SK-N-SH treated with all-trans-retinoic acid at 6 μM for 48 hours (cell line): ENCODE measurements around the gene IGF2R.

Experiments used
- ATAC-seq: fragments of 200-7000 bp; cut with Tn5 transposase; 3 replicates; pipeline ENCODE4 v1.9.1; 2020; ENCODE audit warnings: mild to moderate bottlenecking, moderate library complexity
- ARNTL ChIP-seq: fragments of 450-650 bp; formaldehyde crosslinking; IDR thresholded peaks from 2 replicates; pipeline ENCODE4 v1.5.0; 2020; ENCODE audit warnings: low read depth, mild to moderate bottlenecking, moderate library complexity, borderline replicate concordance
- CREB5 ChIP-seq: fragments of 250-450 bp; sonication (Bioruptor Pico); IDR thresholded peaks from 2 replicates; pipeline ENCODE4 v1.5.1; 2020; ENCODE audit warnings: low read depth, mild to moderate bottlenecking, moderate library complexity
- CSDC2 ChIP-seq: fragments of 250-450 bp; sonication (Bioruptor Pico); IDR thresholded peaks from 2 replicates; pipeline ENCODE4 v1.5.0; 2020; ENCODE audit warnings: mild to moderate bottlenecking, moderate library complexity
- ESRRG ChIP-seq: fragments of 250-450 bp; sonication (Bioruptor Pico); IDR thresholded peaks from 2 replicates; pipeline ENCODE4 v1.6.1; 2021; ENCODE audit warnings: mild to moderate bottlenecking
- OSR1 ChIP-seq: fragments of 250-450 bp; sonication (Bioruptor Pico); IDR thresholded peaks from 2 replicates; pipeline ENCODE4 v1.8.0; 2022; ENCODE audit warnings: moderate library complexity, mild to moderate bottlenecking, inconsistent platforms
- POU6F1 ChIP-seq: fragments of 250-450 bp; sonication (Bioruptor Pico); IDR thresholded peaks from 2 replicates; pipeline ENCODE4 v1.8.0; 2021; ENCODE audit warnings: low read depth, mild to moderate bottlenecking, moderate library complexity, borderline replicate concordance
- PPARA ChIP-seq: fragments of 250-450 bp; sonication (Bioruptor Pico); IDR thresholded peaks from 2 replicates; pipeline ENCODE4 v1.5.0; 2020; ENCODE audit warnings: mild to moderate bottlenecking, borderline replicate concordance
- RARB ChIP-seq: fragments of 250-450 bp; sonication (Bioruptor Pico); IDR thresholded peaks from 2 replicates; pipeline ENCODE4 v1.8.0; 2021; ENCODE audit warnings: mild to moderate bottlenecking, moderate library complexity
- SNAI2 ChIP-seq: fragments of 250-450 bp; sonication (Bioruptor Pico); IDR thresholded peaks from 2 replicates; pipeline ENCODE4 v1.5.0; 2020; ENCODE audit warnings: mild to moderate bottlenecking, moderate library complexity
- TCF4 ChIP-seq: fragments of 250-450 bp; sonication (Bioruptor Pico); IDR thresholded peaks from 2 replicates; pipeline ENCODE4 v1.8.0; 2021; ENCODE audit warnings: mild to moderate bottlenecking, moderate library complexity, borderline replicate concordance
- TOX ChIP-seq: fragments of 250-450 bp; sonication (Bioruptor Pico); IDR thresholded peaks from 2 replicates; pipeline ENCODE4 v1.8.0; 2021; ENCODE audit warnings: mild to moderate bottlenecking, moderate library complexity, borderline replicate concordance
- TSHZ2 ChIP-seq: fragments of 250-450 bp; sonication (Bioruptor Pico); IDR thresholded peaks from 2 replicates; pipeline ENCODE4 v1.5.0; 2020; ENCODE audit warnings: mild to moderate bottlenecking, moderate library complexity
- ZFP30 ChIP-seq: fragments of 450-650 bp; formaldehyde crosslinking; IDR thresholded peaks from 2 replicates; pipeline ENCODE4 v1.5.0; 2022; ENCODE audit warnings: mild to moderate bottlenecking, moderate library complexity
- ZNF565 ChIP-seq: fragments of 450-650 bp; formaldehyde crosslinking; conservative IDR thresholded peaks from 2 replicates; pipeline ENCODE4 v1.5.0; 2020; ENCODE audit warnings: low read depth, mild to moderate bottlenecking, moderate library complexity
- ZNF70 ChIP-seq: fragments of 450-650 bp; formaldehyde crosslinking; IDR thresholded peaks from 2 replicates; pipeline ENCODE4 v1.5.0; 2020; ENCODE audit warnings: mild to moderate bottlenecking, moderate library complexity
- ZNF8 ChIP-seq: fragments of 450-650 bp; formaldehyde crosslinking; IDR thresholded peaks from 2 replicates; pipeline ENCODE4 v1.5.0; 2020; ENCODE audit warnings: mild to moderate bottlenecking, moderate library complexity
- TF ChIP-seq, protein P1 (sequence below): fragments of 250-450 bp; sonication (Bioruptor Pico); IDR thresholded peaks from 2 replicates; pipeline ENCODE4 v1.5.1; 2021; ENCODE audit warnings: mild to moderate bottlenecking, moderate library complexity

IGF2R gene

DNA sequence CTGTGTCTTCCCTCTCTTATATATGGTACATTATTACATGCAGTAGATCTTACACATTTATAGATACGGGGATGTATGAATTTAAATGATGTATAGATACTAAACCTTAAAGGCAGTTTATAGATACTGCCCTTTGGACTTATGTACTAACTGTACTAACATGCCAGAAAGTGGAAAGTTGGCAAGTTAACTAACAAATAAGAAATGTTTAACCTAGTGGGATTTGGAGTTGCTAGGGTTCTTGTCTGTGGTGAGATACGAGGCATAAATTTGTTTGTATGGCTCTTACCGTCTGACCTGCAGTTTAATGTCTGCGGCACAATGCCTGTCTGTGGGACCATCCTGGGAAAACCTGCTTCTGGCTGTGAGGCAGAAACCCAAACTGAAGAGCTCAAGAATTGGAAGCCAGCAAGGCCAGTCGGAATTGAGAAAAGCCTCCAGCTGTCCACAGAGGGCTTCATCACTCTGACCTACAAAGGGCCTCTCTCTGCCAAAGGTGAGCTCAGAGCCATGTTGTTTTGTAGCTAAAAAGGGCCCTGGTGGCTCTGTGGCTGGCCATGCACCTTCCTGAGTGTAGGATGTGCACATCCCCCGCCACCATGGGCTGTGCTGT lies 89.8 kb downstream of the IGF2R start:
- ATAC-seq = no peak
- TF ChIP-seq SNAI2 (CRISPR knock-in tag) (no peak), CREB5 (CRISPR knock-in tag) (no peak), PPARA (CRISPR knock-in tag) (no peak), ZNF70 (CRISPR knock-in tag) (no peak), ZNF565 (no peak), ZNF8 (CRISPR knock-in tag) (no peak), CSDC2 (CRISPR knock-in tag) (no peak), TOX (CRISPR knock-in tag) (no peak), ZFP30 (CRISPR knock-in tag) (no peak), RARB (CRISPR knock-in tag) (no peak)

DNA sequence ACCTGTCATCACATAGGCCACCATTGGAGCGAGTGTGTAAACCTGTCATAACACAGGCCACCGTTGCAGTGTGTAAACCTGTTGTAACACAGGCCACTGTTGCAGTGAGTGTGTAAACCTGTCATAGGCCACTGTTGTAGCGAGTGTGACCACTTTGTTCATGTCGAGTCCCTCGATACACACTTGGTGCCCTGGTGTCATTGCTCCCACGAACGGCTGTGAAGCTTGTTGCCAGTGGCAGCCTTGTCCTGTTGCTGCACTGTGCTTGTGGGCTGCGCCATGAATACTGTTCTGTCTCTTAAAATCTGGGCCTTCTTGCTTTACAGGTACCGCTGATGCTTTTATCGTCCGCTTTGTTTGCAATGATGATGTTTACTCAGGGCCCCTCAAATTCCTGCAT lies 91.3 kb downstream of the IGF2R start:
- ATAC-seq = no peak
- TF ChIP-seq PPARA (CRISPR knock-in tag) = no peak
- TF ChIP-seq POU6F1 (CRISPR knock-in tag) = no peak
- TF ChIP-seq ZNF8 (CRISPR knock-in tag) = no peak
- TF ChIP-seq ZFP30 (CRISPR knock-in tag) = no peak
- no peak for TF ChIP-seq CSDC2 (CRISPR knock-in tag)
- no peak for TF ChIP-seq OSR1 (CRISPR knock-in tag)
- TF ChIP-seq TCF4 (CRISPR knock-in tag) = no peak
- TF ChIP-seq, protein P1, sequence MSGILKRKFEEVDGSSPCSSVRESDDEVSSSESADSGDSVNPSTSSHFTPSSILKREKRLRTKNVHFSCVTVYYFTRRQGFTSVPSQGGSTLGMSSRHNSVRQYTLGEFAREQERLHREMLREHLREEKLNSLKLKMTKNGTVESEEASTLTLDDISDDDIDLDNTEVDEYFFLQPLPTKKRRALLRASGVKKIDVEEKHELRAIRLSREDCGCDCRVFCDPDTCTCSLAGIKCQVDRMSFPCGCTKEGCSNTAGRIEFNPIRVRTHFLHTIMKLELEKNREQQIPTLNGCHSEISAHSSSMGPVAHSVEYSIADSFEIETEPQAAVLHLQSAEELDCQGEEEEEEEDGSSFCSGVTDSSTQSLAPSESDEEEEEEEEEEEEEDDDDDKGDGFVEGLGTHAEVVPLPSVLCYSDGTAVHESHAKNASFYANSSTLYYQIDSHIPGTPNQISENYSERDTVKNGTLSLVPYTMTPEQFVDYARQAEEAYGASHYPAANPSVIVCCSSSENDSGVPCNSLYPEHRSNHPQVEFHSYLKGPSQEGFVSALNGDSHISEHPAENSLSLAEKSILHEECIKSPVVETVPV (CRISPR knock-in tag) = no peak
- no peak for TF ChIP-seq ARNTL
- TF ChIP-seq, all 23 proteins: peak for 0

GRCh38 chr6:160060920-160061447 lies 92.1 kb downstream of the IGF2R start:
- no peak for TF ChIP-seq ZNF565
- ATAC-seq = no peak

- TF ChIP-seq ESRRG (CRISPR knock-in tag) (no peak), RARB (CRISPR knock-in tag) (no peak), ZNF70 (CRISPR knock-in tag) (no peak), SNAI2 (CRISPR knock-in tag) (no peak), ZNF565 (no peak), TOX (CRISPR knock-in tag) (no peak), TSHZ2 (CRISPR knock-in tag) (no peak), POU6F1 (CRISPR knock-in tag) (no peak), ZNF8 (CRISPR knock-in tag) (no peak)
- TF ChIP-seq, protein P1 (CRISPR knock-in tag) = no peak
- no peak for ATAC-seq
Observed at GRCh38 chr6:160063771-160064413, 95.0 kb downstream of the IGF2R start.
